ENCODE data around the gene ROBO1.
"Not testable (repeated sequence)": the region's sequence is repeated elsewhere in the genome, so short reads cannot be mapped to it uniquely, and the experiment has no call there.

Gene ROBO1

DNA sequence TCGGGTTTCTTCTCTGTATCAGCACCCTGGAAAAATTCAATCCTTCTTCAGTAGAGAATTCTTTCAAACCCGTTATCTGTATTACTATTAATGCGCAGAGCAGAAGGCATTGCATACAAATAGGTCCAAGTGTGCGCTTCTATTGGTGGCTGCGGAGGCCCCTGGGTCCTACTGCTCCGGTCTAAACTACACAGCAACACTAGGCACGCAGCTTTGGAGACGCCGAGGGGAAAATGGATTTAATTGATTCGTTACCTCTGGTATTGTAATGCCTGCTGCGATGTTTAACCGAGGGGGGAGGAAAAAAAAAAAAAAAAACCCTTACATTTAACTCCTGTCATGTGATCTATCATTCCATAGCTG lies at the start of gene ROBO1:
TSS of gene ROBO1 (minus strand) at position 94 of the 363 bp plus-strand sequence.
- no peak for DNase-seq (ENCODE audit: low read depth)

DNA sequence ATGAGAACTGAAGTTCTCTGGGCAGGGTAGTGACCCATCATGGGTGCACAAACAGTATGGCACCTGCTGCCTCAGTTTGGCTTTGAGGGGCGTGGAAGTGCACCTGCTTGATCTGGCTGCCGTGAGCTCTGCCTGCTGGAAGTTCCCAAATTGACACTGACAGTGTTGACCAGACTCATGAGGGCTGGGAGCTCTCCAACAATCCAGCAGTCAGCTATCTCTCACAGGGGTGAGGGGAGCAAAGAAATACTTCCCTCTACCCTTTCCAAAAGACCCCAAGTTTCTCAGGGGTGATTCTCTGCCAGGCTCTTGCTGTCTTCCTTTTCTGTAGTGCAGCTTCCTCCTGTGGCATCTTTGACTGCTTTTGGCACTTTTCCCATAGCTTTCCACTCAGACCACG lies 49.4 kb upstream of the ROBO1 start:
- DNase-seq (ENCODE audit: low read depth), result no peak

GRCh38 chr3:79815478-79815877 lies 47.7 kb upstream of the ROBO1 start:
- DNase-seq (ENCODE audit: low read depth), result no peak

DNA sequence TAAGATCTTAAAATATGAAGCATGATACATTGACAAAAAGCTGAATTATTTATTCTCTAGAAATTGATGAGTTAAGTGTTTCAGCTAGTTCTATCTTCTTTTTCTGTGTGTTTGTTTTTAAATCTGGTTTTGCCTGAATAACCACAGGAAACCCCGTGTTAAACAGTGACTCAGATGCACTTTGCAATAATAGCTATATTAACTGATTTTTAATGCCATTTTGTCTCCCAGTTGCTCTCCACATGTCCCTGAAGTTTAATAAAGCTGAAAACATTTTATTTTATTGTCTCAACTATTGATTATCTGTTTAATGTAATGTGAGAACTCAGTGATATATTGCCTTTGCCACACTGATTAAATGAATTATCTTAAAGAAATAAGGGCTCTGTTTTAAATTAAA lies 42.8 kb upstream of the ROBO1 start:
- DNase-seq (ENCODE audit: low read depth), result no peak

DNA sequence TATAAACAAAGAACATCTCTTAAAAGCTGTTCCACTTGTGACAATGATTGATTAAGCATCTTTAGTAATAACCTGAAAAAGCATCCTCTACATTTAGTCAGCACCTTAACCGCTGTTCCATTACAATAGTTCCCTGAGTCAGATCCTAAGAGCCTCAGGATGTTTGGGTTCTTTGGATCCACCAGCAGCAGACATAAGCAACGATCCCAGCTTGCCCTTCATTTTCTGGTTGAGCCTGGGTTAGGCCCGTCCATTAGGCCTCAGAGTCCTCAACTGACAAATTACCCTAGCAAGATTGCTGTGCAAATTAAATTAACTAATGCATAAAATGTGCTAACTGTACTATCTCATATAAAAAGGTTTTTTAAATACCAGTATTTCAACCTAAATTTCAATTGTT lies 42.3 kb upstream of the ROBO1 start:
- no peak for DNase-seq (ENCODE audit: low read depth)

- no peak for DNase-seq (ENCODE audit: low read depth)
These were observed 41.3 kb upstream of the ROBO1 start for GRCh38 chr3:79809106-79809505.

GRCh38 chr3:79808515-79808914 lies 40.7 kb upstream of the ROBO1 start:
- DNase-seq (ENCODE audit: low read depth), result no peak

DNA sequence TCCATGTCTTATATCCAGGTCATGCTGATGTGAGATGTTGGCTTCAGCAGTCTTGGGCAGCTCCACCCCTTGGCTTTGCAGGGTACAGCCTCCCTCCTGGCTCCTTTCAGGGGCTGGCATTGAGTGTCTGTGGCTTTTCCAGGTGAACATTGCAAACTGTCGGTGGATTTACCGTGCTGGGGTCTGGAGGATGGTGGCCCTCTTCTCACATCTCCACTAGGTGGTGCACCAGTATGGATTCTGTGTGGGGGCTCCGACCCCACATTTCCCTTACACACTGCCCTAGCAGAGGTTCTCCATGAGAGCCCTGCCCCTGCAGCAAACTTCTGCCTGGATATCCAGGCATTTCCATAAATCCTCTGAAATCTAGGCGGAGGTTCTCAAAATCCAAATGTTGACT lies 22.4 kb upstream of the ROBO1 start:
- DNase-seq (ENCODE audit: low read depth), result not testable (repeated sequence)

- no peak for DNase-seq (ENCODE audit: low read depth)
These were observed 5.5 kb upstream of the ROBO1 start for GRCh38 chr3:79773291-79773690.

GRCh38 chr3:79769229-79769628 lies 1.4 kb upstream of the ROBO1 start:
- DNase-seq (ENCODE audit: low read depth), result no peak

DNA sequence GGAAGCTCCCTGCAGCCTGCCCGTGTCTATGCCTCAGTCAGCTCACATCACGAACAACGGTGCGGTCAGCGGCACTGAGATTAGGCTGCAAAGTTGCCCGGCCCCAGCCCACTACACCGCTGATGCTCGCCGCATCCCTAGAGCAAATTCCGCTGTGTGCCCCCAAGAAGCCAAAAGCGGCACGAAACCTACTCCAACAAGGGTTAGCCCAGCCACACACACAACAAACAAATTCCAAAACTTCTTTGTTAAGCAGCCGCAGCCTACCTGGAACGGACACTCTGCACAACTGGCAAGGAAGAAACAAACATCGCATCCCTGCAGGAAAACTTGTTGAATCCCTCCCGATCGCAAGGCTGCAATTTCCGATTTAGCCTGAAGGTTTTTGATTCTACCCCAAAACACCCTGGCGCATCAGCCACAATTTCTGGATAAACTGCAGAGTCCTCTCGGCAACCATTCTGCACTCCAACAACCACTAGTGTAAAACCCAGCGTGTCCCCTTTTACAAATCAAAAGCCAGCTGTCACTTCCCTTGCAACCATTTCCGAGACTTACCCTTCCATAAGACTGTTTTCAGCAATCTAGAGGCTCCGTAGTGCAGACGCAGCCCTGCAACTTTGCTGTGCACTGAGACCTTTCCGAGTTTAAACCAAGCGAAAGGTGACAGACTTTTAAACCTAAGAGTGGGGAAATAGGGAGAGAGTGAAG lies 449 bp downstream of the ROBO1 start:
- no peak for DNase-seq (ENCODE audit: low read depth)

DNA sequence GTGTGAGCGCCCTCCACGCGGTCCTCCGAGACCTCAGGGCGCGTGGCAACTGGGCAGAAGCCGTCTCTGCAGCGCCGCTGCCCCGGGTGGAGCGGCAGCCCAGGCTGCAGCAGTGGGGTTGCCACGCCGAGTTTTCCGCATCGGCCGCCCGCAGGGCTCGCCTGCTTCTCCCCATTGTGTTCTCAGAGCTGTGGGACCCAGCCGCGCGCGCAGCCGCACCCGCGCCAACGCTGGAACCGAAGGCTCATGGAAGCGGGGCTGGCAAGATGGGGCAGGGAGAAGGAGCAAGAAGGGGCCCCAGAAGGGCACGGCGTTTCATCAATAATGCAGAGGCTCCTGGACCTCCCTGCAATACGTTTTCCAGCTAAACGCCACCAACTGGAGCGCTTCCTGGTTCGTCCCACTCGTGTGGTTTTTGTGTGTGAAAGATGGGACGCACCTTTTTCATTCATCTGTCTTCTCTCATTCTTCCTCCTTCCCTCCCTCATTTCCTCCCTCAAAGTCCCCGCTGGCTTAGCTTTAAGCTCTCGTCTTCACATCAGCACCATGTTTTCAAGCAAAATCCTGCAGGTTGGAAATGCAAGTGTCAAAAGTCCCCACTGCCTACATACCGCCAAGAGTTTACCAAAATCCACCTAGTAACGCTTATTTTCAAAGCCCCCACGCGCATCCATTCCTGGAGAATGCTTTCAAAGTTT lies 1.2 kb downstream of the ROBO1 start:
- DNase-seq (ENCODE audit: low read depth), result no peak

GRCh38 chr3:79765911-79766310 lies 1.9 kb downstream of the ROBO1 start:
- DNase-seq (ENCODE audit: low read depth), result no peak

- DNase-seq (ENCODE audit: low read depth), result no peak
These were observed 6.4 kb downstream of the ROBO1 start for GRCh38 chr3:79761441-79761840.

DNA sequence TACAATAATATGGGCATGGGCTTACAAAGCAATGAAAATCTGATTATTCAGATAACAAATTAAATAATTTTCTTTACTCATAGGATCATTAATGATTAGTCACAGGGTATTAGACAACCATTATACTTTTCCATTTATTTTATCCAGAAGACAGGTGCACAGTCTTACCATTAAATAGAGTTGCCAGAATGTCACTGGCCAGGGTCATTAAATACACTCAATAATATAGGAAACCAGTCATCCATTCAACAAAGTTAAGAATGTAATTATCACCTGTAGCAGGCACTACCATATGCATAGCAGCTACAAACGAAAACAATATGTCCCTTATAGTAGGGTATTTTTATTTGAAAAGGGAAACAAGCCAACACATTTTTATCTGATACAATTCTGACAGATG lies 16.1 kb downstream of the ROBO1 start:
- DNase-seq (ENCODE audit: low read depth), result no peak

DNA sequence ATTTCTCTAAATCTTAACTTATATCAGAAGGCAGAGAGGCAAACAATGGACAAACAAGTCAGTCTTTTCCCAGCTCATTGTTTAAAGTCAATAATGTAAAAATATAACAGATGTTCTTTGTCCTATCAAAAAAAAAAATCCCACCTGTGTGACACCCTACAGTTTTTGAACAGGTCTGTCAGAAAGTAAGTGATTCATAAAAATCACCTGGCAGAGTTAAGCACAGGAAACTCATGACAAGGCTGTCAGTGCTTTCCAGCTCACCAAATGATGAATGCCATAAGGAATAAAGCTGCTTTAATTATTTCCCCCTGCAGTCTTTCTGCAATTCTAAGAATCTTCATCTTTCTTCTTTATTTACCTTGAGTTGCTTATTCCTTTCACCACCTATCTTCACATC lies 30.3 kb downstream of the ROBO1 start:
- DNase-seq (ENCODE audit: low read depth), result no peak

DNA sequence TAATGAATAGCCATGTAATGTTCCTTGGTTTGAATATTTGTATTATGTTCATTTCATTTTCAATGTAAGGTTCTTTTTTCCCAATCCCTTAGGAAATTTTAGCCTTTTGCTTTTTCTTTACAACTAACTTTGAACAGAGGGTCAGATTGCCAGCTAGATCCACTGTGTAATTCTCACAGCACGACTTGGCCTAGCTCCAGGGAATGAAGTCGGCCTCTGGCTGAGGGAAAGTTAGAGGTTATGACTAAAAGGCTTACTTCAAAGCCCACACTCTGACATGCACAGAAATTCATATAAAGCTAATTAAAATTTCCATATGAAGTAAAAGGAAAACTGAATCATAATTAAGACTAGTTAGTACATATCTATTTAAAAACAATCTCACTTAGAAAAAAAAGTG lies 38.7 kb downstream of the ROBO1 start:
- DNase-seq (ENCODE audit: low read depth), result no peak

DNA sequence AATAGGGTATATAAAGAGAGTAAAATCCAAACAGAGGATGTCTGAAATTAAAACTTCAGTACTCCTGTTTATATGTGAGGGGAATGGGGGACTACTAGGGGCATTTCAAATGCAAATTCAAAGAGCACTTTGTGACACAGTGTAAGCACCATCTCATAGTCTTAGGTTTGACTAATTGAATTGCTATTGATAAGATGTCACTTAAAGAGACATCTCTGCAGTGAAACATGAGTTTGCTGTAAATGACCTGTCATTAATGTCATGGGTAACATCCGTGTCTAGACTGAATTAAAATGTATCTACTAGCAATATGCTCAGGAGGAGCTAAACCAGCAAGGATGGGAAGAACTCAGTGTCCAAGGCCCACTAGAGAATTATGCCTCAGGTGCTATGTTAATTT lies 41.0 kb downstream of the ROBO1 start:
- no peak for DNase-seq (ENCODE audit: low read depth)

GRCh38 chr3:79724206-79724605 lies 43.6 kb downstream of the ROBO1 start:
- DNase-seq (ENCODE audit: low read depth), result no peak

DNA sequence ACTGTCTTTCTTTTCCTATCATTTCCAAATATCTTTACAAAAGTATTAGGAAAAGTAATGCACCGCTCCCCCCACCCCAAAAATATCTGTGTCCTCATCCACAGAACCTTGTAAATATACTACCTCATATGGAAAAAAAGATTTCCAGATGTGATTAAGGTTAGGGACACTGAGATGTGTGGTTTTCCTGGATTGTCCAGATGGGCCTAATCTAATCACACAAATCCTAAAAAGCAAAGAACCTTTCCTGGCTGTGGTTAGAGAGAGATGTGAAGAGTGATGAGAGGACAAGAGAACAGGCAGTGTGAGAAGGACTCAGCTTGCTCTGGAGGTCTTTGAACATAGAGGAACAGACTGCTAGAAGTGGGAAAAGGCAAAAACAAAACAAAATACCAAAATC lies 77.7 kb downstream of the ROBO1 start:
- DNase-seq (ENCODE audit: low read depth), result no peak

DNA sequence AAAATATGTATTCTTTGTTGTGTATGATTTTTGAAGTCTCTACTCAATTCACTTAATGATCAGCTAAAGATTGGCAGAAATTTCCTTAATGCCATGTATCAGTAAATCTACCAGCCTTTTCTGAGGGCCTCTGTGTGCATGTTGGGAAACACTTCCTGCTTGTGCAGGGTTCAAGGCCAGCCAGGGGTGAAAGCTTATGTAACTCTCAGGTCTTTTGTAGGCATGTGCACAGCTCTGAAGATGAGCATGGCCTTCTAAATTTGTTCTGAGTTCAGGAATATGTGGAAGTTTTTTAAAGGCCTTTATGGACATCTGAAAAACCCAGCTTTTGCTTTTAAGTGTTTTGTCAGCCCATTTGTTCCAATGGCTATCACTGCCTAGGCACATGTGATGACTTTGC lies 82.7 kb downstream of the ROBO1 start:
- DNase-seq (ENCODE audit: low read depth), result no peak

- no peak for DNase-seq (ENCODE audit: low read depth)
These were observed 83.8 kb downstream of the ROBO1 start for GRCh38 chr3:79684041-79684440.

DNA sequence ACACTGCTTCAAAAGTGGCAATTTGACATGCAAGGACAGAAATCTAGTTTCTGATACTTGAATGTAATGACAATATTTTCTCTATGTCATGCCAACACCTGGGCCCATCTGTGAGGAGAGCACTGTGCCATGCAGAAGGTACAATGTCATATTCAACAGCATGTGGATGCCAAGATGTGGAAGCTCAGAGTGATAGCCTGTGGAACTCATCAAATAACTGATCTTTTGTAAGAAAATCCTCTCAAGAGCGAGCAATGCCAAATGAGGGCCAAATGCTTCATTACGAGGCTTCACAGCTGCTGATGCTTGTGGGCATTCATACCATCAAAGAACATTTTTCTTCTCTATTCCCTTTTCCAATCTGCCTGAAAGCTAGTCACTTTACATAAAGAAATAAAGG lies 95.1 kb downstream of the ROBO1 start:
- DNase-seq (ENCODE audit: low read depth), result no peak

GRCh38 chr3:79672075-79672474 lies 95.7 kb downstream of the ROBO1 start:
- no peak for DNase-seq (ENCODE audit: low read depth)
